ENCODE results near the gene DCUN1D4.
"Not testable (repeated sequence)": the region's sequence is repeated elsewhere in the genome, so short reads cannot be mapped to it uniquely, and the experiment has no call there.

The DCUN1D4 gene

DNA sequence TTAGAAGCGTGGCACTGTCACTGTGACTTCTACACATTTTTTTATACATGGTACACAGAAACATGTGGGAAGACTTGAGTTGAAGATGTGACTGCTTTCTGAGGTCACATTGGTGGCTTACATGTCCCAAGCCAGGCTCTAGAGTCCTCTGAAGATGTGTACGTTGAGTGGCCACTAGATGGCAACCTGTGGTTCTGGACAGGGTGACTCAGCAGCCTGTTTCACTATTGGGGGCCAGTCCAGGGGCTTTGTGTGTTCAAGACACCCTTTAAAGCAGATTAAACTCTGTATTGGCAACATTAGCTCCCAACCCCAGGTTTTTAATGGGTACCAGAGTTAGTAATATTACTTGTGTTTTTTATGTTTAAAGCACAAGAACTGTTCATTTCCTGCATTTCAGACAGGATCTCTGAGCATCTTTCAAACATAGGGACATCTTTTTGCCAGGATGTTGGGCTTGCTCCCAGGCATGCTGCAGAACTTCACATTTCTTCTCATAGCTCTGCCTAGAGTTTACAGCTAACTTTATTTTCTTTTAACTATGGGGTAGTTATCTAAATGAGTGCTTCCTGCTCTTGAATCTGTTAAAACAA is 53.0 kb downstream of the DCUN1D4 start:
- DNase-seq, result no peak

DNA sequence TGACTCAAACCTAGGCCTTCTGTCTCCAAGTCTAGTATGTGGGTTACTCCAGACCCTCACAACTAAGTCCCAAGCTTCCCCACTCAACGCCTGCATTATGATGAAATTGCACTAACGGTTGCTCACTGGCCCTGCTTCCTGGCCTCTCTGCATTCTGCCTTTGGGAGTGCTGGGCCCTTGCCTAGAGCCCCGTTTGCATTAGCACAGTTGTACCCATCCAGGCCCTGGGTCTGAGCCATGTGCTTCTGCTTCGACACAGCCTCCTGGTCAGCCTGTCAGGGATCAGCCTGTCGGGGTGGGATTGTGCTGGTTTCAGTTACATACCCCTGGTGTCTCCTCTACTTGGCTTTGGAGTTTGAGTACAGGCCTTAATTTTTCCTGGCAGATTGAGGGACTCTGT is 58.4 kb downstream of the DCUN1D4 start:
- no peak for DNase-seq

DNA sequence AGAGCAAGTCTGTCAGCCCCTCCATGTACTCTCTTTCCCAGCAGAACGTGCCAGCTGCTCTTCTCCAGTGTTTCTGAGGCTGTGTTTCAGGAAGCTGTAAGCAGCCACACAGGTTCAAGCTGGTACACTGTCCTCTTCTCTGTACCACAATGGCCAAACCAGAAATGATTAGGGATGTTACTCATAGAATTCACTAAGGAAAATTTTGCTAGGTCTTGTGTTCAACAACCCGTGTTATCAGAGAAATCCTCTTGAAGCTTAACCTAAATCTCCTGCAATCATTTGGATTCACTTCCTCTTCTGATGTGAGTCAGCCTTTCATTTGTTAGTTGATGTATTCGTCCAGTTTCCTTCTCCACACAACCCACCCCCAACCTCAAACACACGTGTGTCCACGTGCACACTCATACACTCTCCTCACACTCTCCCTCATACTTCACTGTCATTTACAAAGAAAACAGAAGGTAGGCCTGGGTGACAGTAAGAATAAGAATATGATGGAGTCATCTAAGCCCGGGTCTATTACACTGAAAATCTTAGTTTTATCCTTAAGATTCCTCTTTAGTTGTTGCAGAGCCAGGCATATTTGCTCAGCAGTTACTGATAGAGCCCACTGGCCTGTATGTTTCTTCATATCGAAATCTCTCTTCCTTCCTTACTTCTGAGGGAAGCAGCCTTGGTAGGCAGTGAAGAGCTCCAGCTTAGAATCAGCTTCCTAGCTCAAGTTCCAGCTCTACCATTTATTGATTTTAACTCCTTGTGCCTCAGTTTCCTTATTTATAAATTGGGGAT is 63.4 kb downstream of the DCUN1D4 start:
- no peak for DNase-seq

DNA sequence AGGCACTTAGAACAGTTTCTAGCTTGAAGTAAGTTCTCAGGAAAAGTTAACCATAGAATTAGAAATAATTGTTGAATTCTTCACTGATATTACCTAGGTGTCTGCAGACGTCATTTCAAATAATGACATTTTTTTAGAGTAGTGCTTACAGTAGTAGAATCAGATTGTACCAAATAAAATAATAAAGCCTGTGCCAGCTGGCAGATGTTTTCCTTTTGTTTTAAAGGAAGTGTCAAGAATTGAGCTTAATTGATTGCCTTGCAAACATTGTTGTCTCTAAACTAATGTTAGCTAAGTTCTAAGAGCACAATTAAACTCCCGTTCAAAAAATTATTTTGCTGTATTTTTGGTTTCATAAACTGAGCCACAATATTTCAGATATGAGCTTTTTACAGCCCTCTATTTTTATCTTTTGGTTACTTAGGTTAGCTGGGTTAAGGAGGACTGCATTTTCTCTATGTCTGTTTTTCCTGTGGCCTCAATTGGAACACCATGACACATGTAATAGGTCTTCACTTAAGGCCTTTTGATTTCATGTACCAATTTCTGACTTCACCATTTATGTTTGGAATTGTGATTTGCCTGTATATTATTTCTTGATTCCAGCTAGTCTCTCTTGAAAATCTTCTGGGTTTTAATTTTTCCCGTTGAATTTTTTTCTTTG is 64.2 kb downstream of the DCUN1D4 start:
- no peak for DNase-seq

DNA sequence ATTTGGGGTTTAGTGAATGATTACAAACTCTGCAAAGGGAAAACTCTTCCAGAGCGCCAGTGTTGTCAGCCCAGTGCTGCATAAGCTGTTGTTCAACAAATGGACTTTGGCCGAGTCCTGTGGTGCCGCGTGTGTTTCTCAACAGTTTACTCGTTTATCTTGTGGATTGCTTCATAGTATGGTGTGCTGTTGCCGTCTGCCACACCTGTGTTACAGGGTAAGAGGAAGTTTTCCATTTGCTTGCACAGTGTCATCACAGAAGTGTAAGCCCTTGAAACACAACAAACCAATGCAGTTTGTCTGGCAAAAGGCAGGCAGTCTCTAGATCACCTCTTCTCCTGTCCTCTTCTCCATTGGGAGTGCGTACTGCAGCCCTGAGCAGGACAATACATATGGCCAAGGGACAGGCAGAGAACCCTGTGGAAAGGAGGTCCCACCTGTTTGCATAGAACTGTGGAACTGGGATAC is 66.3 kb downstream of the DCUN1D4 start:
- DNase-seq, result no peak

DNA sequence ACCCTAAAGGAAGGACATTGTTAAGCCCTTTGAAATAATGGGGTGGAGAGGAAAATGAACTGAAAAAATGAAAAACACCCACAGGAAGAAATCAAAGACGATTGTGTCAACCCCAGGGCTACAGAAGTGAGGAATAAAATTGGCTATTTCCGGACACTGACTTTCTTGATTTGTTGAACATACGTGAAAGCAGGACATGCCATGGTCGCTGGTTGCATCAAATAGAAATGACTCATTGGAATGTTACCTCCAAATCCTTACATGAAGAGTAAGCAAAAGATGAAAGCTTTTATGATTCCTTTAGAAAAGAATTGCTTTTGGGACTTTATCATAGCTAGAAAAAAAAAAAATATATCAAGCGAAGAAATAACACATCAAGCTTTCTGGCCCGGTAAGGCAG is 75.3 kb downstream of the DCUN1D4 start:
- no peak for DNase-seq

DNA sequence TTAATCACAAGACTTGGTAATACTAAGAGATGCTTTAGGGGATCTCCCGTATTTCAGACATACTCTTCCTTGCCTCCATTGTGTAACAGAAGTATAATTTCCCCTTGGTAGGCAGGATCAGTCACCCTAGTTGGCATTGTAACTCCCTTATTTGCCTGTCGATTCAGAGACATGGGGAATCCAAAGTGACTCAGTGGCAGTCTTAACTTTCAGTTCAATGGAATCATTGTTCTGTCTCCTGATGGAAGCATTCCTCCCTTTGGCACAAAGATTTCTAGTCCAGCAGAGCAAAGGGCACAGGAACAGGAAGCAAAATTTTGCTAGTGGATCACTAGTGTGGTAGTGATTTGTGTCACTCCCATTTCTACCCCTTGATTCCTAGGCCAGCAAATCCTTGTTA is 80.4 kb downstream of the DCUN1D4 start:
- DNase-seq, result no peak

DNA sequence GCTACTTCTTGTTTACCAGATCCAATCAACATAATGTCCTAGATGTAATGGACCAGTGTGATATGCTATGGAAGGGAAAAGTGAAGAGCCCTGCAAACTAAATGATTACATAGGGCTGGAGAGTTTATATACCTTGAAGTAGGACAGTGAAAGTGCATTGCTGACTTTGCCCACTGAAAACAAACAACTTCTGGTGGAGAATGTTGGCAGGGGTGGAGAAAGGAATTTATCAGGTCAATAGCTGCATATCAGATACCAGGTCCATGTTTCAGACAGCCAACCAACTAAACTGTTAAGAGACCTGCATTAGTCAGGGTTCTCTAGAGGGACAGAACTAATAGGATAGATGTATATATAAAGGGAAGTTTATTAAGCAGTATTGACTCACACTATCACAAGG is 82.4 kb downstream of the DCUN1D4 start:
- DNase-seq, result no peak

DNA sequence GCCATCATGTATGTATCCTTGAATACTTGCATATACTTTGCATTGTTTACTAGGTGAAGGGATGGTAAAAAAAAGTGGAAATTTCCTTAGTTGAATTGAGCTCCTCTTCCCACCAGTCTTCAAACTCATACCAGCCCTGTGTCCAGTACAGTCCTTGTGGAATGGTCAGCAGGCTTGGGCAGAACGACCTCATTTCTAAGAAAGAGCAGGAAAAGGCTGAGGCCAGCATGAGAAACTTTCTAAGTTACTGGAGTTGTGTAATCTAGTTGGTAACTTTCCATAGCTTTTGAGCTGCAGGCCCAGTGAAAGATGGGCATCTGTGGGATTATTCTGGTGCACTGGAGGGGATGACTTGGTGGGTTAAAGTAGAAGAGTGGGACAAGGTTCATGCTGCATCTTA is 87.6 kb downstream of the DCUN1D4 start:
- DNase-seq, result no peak

DNA sequence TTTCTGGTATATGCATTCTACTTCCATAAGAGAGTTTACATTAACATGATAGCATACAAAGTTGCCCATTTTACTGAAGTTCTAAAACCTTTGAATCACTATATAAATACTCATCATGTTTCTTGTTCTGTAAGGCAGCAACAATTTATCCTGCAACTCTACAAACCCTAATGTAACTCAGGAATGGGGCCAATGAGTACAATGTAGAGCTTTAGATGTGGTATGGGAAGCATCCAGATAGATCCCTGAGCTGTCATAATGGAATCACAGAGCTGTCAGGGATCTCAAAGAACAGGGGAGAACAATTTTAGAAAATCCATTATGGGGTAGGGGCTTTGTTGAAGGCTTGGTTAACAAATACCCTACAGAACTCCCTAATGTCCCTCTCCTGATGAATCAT is 88.5 kb downstream of the DCUN1D4 start:
- DNase-seq, result no peak

DNA sequence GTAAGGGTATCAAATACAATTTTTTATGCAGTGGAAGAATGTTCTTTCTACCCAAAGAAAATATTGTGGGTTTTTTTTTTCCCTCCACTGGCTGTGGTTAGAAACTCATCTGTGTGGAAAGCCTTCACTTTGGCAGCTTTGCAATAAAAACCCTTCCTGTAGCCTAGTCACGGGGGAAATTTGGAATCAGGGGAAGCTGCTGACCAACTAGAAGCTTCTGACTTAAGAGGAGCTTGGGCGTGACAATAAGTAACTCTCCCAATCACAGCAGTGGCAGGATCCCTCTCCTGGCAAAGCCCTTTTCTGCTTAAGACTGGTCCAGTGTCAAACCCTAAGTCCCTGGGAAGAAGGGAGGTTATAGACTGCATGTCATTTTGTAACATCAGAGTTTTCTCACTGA is 89.3 kb downstream of the DCUN1D4 start:
- no peak for DNase-seq

DNA sequence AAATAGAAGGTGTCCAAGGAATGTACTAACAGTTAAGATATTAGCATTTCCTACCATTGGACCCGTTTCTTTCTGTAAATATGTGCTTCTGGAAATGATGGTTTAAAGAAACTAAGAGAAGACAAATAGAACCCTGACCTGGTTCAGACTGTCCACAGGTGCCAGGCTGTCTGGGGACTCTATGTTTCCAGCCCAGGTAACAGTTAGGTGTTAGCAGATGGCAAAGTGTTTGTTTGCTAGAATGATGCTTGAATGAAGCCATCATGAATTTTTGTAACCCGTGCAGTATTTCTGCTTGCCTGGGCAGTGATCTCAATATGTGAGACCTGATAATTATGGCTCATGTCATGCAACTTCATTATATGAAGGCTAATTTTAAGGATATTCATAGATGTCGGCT is 89.7 kb downstream of the DCUN1D4 start:
- no peak for DNase-seq

DNA sequence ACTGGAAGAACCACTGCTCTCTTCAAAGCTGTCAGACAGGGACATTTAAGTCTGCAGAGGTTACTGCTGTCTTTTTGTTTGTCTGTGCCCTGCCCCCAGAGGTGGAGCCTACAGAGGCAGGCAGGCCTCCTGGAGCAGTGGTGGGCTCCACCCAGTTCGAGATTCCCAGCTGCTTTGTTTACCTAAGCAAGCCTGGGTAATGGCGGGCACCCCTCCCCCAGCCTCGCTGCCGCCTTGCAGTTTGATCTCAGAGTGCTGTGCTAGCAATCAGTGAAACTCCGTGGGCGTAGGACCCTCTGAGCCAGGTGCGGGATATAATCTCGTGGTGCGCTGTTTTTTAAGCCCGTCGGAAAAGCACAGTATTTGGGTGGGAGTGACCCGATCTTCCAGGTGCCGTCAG is 97.5 kb downstream of the DCUN1D4 start:
- not testable (repeated sequence) for DNase-seq

DNA sequence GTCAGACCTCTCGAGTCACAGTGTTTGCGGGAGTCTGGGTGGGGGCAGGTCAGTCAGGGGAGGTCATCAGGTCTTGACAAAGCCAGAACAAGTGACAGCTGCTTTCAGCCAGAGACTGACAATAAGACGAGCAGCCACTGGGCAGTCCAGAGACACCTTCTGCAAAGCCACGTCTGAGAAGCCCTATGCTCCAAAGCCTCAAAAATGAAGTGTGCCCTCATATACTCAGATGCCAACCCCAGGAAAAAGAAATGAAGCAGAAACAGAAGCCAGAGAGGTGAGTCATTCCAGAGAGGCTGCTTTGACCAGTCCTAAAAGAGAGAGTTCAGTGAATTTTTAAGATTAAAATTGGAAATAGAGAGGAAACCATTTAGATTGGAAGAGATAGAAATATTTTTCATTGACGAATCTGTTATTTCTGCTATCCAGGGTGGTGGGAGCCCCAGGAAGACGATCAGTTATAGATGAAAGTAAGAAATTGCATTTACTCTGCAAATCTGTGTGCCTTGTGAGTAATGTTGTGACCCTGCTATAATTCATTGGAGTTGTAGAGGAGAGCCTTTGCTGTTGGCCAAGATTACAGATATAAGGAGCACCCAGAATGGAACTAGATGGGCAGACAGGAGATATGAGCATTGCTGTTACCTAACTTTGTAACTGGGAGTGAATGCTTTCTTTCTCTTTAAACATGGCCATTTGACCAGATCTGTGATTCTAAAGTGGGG is 99.3 kb downstream of the DCUN1D4 start:
- DNase-seq, result no peak

DNA sequence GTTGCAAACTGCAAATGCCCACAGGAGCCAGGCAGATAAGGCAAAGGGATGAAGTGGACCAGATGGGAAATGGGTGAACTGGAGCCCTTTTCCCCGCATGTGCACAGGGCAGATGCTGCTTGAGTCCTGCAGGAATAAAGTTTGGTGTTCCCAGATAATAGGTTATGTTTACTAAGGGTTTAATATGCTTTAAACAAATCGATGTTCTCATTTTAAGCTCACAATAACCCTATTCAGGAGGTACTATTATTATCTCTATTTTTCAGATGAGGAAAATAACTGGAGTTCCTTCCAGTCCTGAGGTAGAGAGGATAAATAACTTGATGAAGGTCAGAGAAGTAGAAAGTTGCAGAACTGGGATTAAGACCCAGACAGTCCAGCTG is 99.9 kb downstream of the DCUN1D4 start:
- DNase-seq, result no peak

DNA sequence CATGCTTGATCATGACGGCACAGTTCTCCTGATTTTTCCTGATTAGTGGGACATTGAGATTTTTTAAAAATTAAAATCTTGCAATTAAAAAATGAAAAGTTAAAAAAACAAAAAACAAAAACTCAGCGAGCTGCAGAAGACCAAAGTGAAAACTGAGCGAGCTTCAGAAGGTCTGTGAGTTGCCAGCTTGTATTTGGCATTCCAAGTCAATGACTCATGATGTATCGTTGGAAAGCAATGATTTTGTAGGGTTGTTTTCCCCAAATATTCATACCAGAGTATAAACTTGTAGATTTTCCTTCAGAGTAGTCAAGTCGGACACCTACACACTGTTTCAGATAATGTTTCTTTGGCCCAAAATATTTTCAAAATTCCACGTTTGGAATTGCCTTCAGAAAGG is 100.3 kb downstream of the DCUN1D4 start:
- DNase-seq, result no peak

DNA sequence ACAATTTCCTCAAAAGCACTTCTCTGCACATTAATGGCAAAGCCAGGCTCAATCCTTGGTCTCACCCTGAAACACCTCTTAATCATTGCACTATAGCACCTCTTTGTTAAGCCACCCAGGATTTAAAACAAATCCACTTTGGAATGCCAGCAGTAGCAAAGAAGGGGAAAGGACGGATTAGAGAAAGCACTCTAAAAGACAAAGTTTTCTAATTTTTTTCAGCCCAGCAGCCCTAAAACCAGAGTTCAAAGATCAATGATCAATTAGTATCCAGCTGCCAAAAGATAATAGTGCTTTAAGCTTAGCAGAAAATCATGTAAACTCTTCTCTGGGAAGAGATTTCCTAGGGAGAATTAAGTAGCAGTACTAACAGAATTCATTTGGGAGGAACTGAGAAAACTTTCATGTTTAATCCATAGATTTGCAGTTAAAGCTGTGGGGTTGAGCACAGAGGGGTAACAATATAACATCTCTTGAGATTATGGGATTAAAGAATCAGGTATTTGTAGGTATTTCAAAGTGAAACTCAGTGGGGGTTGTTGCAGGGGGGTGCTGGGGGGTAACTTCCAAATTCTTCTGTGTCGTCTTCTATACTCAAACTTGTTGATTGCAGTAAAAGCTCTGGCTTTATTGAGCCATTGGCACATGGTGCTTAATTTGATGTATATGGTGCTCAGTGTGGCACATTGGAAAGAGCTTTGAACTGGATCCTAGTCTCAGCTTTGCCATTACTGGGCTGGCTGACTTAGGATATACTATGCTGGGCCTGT is 115.4 kb downstream of the DCUN1D4 start:
- no peak for DNase-seq

DNA sequence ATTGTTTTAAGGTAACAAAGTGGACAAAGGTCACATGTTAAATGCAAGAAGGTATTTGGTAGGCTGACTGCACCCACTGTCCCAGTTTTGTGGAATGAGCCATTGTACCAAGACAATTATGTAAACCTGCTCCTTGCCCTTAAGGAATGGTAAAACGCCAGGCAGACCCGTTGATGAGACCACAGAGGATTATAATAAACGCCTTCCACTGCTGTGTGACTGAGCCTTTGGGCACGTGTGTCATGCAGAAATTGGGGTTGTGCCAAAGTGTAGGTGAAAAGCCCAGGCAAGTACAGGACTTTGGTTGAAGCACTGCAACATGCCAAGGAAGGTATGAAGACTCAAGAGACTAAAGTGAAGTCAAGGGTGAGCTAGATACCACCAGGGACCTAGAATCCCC is 117.5 kb downstream of the DCUN1D4 start:
- no peak for DNase-seq

DNA sequence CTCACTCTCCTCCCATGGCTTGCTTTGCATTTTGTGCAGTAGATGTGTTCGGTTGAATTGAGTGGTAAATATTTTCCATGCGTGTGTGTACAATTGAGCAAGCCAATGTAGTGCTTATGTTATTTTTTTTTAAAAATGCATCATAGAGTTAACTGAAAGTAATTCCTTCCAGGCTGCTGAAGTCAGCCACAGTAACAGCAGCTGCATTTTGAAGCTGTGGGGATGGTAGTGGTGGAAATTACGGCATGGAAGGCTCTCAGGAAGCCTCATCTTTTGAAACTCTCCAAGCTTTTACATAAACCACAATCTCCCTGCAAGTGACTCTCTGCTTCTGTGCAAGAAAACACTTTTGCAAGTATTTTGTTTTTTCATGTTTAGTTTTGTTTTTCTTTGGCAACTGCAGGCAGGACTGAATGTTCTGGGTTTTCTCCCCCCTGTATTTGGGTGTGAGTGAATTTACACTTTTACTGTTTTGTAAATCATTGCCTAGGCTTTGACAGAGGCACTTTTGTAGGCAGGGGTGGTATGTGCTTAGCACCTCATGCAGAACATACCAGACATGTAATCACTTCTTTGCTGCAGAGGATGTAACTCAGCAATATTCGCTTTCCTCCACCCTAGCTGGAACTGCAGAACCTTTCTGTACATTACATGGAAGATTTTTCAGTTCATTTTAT is 121.0 kb downstream of the DCUN1D4 start:
- DNase-seq, result no peak

DNA sequence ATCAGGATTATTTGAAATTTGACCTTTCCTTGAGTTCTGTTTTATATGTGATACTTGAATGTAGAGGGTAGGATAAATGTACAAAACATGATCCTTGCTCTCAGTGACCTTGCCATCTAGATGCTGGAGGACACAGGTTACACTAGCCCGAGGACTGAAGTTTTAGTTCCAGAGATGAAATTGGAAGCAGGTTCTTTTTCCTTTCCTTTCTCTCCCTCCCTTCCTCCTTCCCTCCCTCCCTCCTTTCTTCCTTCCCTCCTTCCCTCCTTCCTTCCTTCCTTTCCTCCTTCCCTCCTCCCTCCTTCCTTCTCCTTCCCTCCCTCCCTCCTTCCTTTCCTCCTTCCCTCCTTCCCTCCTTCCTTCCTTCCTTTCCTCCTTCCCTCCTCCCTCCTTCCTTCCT is 122.9 kb downstream of the DCUN1D4 start:
- no peak for DNase-seq
